Measurements from ENCODE around the gene DNMT3A. TPM values are rescaled to one million over a fixed set of nuclear protein-coding genes. Genes with fewer than 3 reads are reported as not detected.

Gene DNMT3A
- total RNA-seq, 4 donors from 2014 or later = 8.0 to 18.0 (median 9.3) TPM

- ATAC-seq (ENCODE audit: low FRiP score) (no peak), DNase-seq (ENCODE audit: low spot score) (no peak)
- no peak for TF ChIP-seq CTCF (IDR thresholded peaks at IDR 0.05)
Measured at GRCh38 chr2:25238920-25239319, 102.8 kb downstream of the DNMT3A start.

- no peak for ATAC-seq (ENCODE audit: low FRiP score)
Measured at GRCh38 chr2:25237764-25238163, 104.0 kb downstream of the DNMT3A start.

GRCh38 chr2:25236736-25237135 is 105.0 kb downstream of the DNMT3A start:
- DNase-seq (ENCODE audit: low spot score) = no peak
- ATAC-seq (ENCODE audit: low FRiP score) = no peak
- no peak for TF ChIP-seq CTCF (IDR thresholded peaks at IDR 0.05)

More at GRCh38 chr2:25237764-25238163, 104.0 kb downstream of the DNMT3A start:
- no peak for DNase-seq (ENCODE audit: low spot score)
- no peak for TF ChIP-seq CTCF (IDR thresholded peaks at IDR 0.05)

- TF ChIP-seq CTCF (IDR thresholded peaks at IDR 0.05) = no peak
- DNase-seq (ENCODE audit: low spot score) = no peak
- no peak for ATAC-seq (ENCODE audit: low FRiP score)
Measured at GRCh38 chr2:25234738-25235137, 107.0 kb downstream of the DNMT3A start.

- TF ChIP-seq CTCF (IDR thresholded peaks at IDR 0.05) = no peak
- ATAC-seq (ENCODE audit: low FRiP score) (no peak), DNase-seq (ENCODE audit: low spot score) (no peak)
Measured at GRCh38 chr2:25233916-25234605, 107.7 kb downstream of the DNMT3A start.

- no peak for ATAC-seq (ENCODE audit: low FRiP score)
- DNase-seq (ENCODE audit: low spot score) = no peak
- no peak for TF ChIP-seq CTCF (IDR thresholded peaks at IDR 0.05)
Measured at GRCh38 chr2:25232248-25232825, 109.4 kb downstream of the DNMT3A start.

GRCh38 chr2:25230948-25231311 is 110.8 kb downstream of the DNMT3A start:
- no peak for DNase-seq (ENCODE audit: low spot score)
- no peak for ATAC-seq (ENCODE audit: low FRiP score)
- TF ChIP-seq CTCF (IDR thresholded peaks at IDR 0.05) = no peak
